NCI-H2081 (cell line): ENCODE data around the gene AIFM3.
"Not testable (repeated sequence)": the region's sequence is repeated elsewhere in the genome, so short reads cannot be mapped to it uniquely, and the experiment has no call there.

Experiments
- DNase-seq, 2 experiments: peaks; one replicate each; lab custom pipeline; 2025; lab: John Stamatoyannopoulos, UW

AIFM3 gene

DNA sequence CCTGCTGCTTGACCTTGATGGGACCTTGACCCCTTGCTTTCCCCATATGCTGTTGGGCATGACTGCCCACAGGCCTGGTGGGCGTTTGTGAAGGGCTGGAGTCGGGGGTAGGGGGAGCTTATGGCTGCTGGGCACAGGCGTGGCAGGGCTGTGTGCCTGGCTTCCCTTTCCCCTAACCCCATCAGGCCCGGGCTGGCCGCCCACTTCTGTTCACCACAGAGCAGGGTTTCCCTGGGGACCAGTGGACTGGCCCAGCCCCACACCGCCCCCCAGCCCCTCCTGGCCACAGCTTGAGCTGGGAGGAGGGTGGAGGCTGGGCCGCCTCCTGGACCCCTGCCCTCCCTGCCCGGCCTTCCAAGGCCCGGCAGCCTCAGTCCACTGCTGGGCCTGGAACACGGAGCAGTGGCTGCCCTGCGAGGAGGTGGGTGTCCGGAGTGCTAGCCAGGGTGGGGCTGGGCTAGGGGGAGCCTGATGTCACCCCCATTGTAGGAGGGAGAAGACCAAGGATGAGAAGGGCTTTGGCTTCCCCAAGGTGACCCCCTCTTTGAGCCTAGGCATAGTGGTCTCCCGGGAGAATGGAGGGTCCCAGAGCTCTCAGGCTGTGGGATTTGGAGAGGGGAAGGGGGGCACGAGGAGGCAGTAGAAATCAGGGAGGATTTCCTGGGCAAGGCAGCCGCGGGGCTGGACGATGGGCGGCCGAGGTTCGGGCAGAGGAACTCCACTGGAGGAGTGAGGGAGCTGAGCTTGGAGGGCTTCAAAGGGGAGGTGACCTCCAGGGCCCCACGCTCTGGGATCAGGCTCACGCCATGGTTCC is at the start of gene AIFM3:
Gene AIFM3, plus strand, starts transcription at position 373 of the 814 bp plus-strand sequence. CDS start 690 bp downstream, outside the sequence.
- no peak for DNase-seq

GRCh38 chr22:20918663-20919218 is 48.3 kb upstream of the AIFM3 start:
- no peak for DNase-seq

DNA sequence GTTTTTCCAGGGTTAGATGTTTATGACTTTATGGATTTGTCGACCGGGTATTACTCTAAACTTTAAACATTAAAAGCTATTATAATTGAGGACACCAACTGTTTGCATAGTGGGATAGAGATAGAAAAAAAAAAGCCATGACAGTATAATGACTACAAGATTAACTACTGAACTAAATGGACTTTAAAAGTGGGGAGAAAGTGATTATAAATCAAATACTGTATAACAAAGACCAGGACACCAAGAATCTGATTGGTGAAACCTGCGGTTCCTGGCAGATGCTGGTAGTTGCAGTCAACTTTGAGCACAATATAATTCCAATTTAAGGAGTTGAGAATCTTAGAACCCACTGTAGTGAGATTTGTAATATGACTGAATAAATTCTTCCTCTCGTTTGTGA is 47.3 kb upstream of the AIFM3 start:
- DNase-seq = no peak

GRCh38 chr22:20920881-20921203 is 46.2 kb upstream of the AIFM3 start:
- no peak for DNase-seq

DNA sequence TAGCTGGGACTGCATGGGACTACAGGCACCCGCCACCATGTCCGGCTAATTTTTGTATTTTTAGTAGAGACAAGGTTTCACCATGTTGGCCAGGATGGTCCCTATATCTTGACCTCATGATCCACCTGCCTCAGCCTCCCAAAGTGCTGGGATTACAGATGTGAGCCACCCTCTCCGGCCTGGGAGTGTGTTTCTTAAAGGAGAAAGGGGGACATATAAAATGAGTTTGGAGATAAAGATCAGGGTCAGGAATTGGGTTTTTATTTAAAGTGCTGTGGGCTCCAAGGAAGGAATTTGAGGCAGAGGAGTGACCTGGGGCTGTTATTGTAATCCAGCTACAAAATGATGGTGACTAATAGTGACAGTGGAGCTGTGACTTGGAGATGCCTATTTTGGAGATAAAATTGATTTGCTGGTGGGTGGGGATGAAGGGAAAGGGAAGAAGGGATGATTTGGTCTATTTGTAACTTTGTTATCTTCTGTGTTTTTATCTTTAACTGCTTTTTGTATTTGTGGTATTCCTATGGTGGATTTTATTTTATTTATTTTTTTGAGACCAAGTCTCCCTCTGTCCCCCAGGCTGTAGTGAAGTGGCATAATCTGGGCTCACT is 44.8 kb upstream of the AIFM3 start:
- DNase-seq = no peak

DNA sequence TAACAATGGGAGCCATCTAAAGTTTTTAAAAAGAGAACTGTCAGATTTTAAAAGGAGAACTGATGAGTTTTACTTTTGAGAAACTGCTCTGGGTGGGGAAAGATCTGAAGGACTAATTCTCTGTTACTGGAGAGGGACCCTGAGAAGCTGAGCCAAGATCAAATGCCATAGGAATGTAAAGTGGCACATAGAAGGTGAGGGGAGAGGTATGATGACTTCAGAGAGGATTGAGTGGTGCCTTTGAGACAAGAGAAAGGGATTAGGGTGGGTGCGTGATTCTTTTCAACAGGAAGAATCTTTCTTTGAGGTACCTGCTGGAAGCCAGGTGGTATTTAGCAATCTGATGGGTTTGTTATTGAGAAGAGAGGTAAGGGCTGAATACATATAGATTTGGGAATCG is 40.8 kb upstream of the AIFM3 start:
- DNase-seq = no peak

- no peak for DNase-seq
Measured at GRCh38 chr22:20927940-20928572, 39.0 kb upstream of the AIFM3 start.

DNA sequence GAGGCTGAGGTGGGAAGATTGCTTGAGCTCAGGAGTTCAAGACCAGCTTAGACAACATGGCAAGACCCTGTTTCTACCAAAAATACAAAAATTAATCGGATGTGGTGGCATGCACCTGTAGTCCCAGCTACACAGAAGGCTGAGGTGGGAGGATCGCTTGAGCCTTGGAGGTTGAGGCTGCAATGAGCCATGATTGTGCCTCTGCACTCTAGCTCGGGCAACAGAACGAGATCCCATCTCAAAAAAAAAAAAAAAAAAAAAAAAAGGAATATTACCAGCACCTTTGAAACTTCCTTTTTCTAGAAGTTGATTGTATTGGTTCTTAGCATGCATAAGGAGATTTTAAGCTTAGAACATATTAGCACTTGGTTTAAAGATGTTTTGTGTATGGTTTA is 38.5 kb upstream of the AIFM3 start:
- DNase-seq = no peak

- DNase-seq = no peak
Measured at GRCh38 chr22:20930004-20930403, 37.1 kb upstream of the AIFM3 start.

DNA sequence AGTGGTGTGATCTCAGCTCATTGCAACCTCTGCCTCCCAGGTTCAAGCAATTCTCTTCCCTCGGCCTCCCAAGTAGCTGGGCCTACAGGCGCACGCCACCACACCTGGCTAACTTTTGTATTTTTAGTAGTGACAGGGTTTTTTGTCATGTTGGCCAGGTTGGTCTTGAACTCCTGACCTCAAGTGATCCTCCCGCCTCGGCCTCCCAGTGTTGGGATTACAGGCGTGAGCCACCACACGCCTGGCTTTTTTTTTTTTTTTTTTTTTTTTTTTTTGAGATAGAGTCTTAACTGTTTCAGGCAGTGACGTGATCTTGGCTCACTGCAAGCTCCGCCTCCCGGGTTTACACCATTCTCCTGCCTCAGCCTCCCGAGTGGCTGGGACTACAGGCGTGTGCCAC is 36.6 kb upstream of the AIFM3 start:
- DNase-seq = not testable (repeated sequence)

DNA sequence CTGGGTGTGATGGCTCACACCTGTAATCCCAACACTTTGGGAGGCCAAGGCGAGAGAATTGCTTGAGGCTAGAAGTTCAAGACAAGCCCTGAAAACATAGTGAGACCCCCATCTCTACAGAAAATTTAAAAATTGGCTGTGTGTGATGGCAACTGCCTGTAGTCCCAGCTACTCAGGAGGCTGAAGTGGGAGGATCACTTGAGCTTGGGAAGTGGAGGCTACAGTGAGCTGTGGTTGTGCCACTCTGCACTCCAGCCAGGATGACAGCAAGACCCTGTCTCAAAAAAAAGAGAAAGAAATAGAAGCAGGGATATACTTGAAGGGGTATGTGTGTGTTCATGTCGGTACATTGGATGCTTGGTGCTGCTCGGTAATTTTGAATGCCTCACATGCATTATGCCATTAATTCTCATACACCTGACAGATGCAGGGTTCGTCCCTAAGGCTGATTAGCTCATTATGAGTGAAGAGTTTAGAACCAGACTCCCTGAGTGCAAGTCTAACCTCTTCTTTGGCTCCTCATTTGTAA is 35.9 kb upstream of the AIFM3 start:
- DNase-seq = no peak

- DNase-seq = no peak
Measured at GRCh38 chr22:20933910-20934309, 33.1 kb upstream of the AIFM3 start.

GRCh38 chr22:20935049-20935448 is 32.0 kb upstream of the AIFM3 start:
- not testable (repeated sequence) for DNase-seq

DNA sequence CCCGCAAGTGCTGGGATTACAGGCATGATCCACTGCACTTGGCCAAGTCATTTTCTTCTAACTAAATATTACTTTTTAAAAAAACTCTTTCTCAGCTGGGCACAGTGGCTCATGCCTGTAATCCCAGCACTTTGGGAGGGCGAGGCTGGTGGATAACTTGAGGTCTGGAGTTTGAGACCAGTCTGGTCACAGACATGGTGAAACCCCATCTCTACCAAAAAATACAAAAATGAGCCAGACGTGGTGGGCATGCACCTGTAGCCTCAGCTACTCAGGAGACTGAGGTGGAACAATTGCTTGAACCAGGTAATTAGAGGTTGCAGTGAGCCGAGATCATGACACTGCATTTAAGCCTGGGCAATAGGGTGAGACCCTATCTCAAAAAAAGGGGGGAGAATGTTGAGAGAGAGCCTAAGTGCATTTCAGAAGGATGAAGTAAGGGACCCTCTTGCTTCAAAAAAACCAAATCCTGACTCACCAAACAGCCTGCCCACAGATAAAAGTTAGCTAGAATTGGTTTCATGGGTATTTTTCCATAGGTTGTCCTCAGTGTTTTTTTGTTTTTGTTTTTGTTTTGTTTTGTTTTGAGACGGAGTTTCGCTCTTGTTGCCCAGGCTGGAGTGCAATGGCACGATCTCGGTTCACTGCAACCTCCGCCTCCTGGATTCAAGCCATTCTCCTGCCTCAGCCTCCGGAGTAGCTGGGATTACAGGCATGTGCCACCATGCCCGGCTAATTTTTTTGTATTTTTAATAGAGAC is 31.1 kb upstream of the AIFM3 start:
- not testable (repeated sequence) for DNase-seq

GRCh38 chr22:20937031-20937793 is 29.8 kb upstream of the AIFM3 start:
- DNase-seq = no peak

GRCh38 chr22:20937794-20938671 is 29.0 kb upstream of the AIFM3 start:
- no peak for DNase-seq

- DNase-seq = not testable (repeated sequence)
Measured at GRCh38 chr22:20939457-20940185, 27.4 kb upstream of the AIFM3 start.

- DNase-seq = no peak
Measured at GRCh38 chr22:20940186-20940651, 26.8 kb upstream of the AIFM3 start.

GRCh38 chr22:20940904-20941385 is 26.1 kb upstream of the AIFM3 start:
- DNase-seq = no peak
